ENCODE data around the gene DGUOK.

DGUOK gene

GRCh38 chr2:73990531-73990930, 63.9 kb downstream of the DGUOK start:
- DNase-seq (ENCODE audit: insufficient read length, low spot score) (no peak), FAIRE-seq (no peak)
- TF ChIP-seq POLR2A (IDR thresholded peaks at IDR 0.05; ENCODE audit: low read depth, low read length): no peak

GRCh38 chr2:73992036-73992435, 65.4 kb downstream of the DGUOK start:
- no peak for DNase-seq (ENCODE audit: insufficient read length, low spot score)
- TF ChIP-seq POLR2A (IDR thresholded peaks at IDR 0.05; ENCODE audit: low read depth, low read length): no peak
- FAIRE-seq: no peak

GRCh38 chr2:73993376-73993775, 66.7 kb downstream of the DGUOK start:
- no peak for TF ChIP-seq POLR2A (IDR thresholded peaks at IDR 0.05; ENCODE audit: low read depth, low read length)
- DNase-seq (ENCODE audit: insufficient read length, low spot score) (no peak), FAIRE-seq (no peak)

DNA sequence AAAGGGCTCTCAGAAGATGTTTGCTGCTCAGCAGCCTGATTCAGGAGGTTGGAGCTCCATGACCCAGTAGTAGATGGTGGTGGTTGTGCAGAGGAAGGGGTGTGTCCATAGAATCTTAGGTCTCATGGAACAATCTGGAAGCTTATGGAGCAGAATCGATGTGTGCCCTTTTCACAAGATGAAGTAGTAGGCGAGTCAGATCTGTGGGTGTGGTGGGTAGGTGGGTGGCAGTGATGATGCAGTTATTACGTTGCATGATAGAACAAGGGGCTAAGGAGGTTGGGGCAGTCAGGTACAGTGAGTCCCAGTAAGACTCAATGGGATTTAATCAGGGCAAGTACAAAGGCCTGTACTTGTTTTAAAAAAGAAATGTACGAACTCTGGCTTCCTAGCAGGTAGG, 67.1 kb downstream of the DGUOK start:
- no peak for FAIRE-seq
- no peak for TF ChIP-seq POLR2A (IDR thresholded peaks at IDR 0.05; ENCODE audit: low read depth, low read length)
- DNase-seq (ENCODE audit: insufficient read length, low spot score): no peak

DNA sequence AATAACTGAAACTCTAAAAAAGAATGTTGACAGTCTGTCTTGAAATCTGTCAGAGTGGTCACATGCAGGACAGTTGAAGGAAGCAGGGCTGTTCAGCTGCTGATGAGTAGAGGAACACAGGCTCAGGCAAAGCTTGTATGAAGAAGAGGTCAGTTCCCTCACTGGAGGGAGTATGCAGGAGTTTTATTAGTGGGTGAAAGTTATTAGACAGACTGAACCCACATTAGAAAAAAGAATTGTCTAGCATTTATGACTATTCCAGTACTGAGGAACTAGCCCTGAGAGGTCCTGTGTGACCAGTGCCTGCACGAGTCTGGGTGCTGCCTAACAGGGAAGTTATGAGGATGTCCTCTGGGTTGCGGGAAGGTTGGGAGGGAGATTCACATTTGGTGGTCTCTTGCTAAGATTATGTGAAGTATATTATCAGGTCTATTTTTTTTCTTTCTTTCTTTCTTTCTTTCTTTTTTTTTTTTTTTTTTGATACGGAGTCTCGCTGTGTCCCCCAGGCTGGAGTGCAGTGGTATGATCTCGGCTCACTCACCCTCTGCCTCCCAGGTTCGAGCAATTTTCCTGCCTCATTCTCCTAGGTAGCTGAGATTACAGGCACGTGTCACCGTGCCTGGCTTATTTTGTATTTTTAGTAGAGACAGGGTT, 67.6 kb downstream of the DGUOK start:
- TF ChIP-seq POLR2A (IDR thresholded peaks at IDR 0.05; ENCODE audit: low read depth, low read length): no peak
- no peak for FAIRE-seq
- DNase-seq (ENCODE audit: insufficient read length, low spot score): no peak

DNA sequence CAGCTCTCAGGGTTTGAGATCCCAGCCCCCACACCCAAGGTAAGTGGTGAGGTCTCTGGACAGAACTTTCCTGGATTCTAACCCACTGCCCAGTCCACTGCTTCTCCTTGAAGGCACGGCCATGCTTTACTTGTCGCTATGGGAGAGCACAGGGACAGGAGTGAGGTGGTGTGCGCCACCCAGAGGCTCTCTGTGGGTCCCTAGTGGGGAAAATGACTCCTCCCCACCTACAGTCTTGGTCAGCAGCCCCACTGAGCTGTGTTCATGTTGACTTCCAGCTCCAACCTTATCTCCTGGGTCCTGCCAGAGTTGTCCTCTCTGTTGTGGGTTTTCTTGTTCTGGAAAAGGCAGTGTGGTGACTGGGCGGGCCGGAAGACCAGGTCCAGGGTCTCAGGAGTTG, 69.1 kb downstream of the DGUOK start:
- FAIRE-seq (no peak), DNase-seq (ENCODE audit: insufficient read length, low spot score) (no peak)
- no peak for TF ChIP-seq POLR2A (IDR thresholded peaks at IDR 0.05; ENCODE audit: low read depth, low read length)

DNA sequence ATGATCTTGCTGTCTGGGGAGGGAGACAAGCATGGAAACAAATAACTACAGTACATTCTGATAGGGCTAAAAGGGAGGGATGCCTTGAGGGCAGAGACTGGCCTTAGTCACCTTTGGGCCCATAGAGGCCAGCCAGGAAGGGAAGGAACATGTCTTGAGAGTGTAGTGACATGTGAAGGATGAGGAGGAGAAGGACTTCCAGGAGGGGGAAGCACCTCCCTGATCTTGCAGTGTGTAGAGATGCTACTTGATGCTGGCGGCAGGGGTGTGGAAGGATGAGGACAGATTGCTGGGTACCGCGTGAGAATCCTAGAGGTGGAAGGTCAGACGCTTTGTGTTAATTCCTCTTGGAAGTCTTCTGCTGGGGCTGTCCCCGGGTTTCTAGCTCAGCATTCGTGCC, 71.1 kb downstream of the DGUOK start:
- DNase-seq (ENCODE audit: insufficient read length, low spot score) (no peak), FAIRE-seq (no peak)
- no peak for TF ChIP-seq POLR2A (IDR thresholded peaks at IDR 0.05; ENCODE audit: low read depth, low read length)

GRCh38 chr2:73998451-73998850, 71.8 kb downstream of the DGUOK start:
- FAIRE-seq (no peak), DNase-seq (ENCODE audit: insufficient read length, low spot score) (no peak)
- no peak for TF ChIP-seq POLR2A (IDR thresholded peaks at IDR 0.05; ENCODE audit: low read depth, low read length)

- no peak for FAIRE-seq
- TF ChIP-seq POLR2A (IDR thresholded peaks at IDR 0.05; ENCODE audit: low read depth, low read length): no peak
These were observed 72.3 kb downstream of the DGUOK start for GRCh38 chr2:73998933-73999332.

GRCh38 chr2:73999881-74000597, 73.4 kb downstream of the DGUOK start:
- FAIRE-seq (no peak), DNase-seq (ENCODE audit: insufficient read length, low spot score) (no peak)
- no peak for TF ChIP-seq POLR2A (IDR thresholded peaks at IDR 0.05; ENCODE audit: low read depth, low read length)

More at GRCh38 chr2:73998933-73999332, 72.3 kb downstream of the DGUOK start:
- DNase-seq (ENCODE audit: insufficient read length, low spot score): no peak

GRCh38 chr2:74000666-74001065, 74.0 kb downstream of the DGUOK start:
- TF ChIP-seq POLR2A (IDR thresholded peaks at IDR 0.05; ENCODE audit: low read depth, low read length): no peak
- DNase-seq (ENCODE audit: insufficient read length, low spot score) (no peak), FAIRE-seq (no peak)

- DNase-seq (ENCODE audit: insufficient read length, low spot score): no peak
- FAIRE-seq: no peak
- no peak for TF ChIP-seq POLR2A (IDR thresholded peaks at IDR 0.05; ENCODE audit: low read depth, low read length)
These were observed 74.4 kb downstream of the DGUOK start for GRCh38 chr2:74001121-74001520.

GRCh38 chr2:74001781-74002504, 75.3 kb downstream of the DGUOK start:
- FAIRE-seq (no peak), DNase-seq (ENCODE audit: insufficient read length, low spot score) (no peak)
- no peak for TF ChIP-seq POLR2A (IDR thresholded peaks at IDR 0.05; ENCODE audit: low read depth, low read length)
